HG03039 (cell line): ENCODE results near the gene SREBF2.

Experiments used
- ATAC-seq: cut with Tn5 transposase; IDR thresholded peaks from one replicate; pipeline ENCODE4 v1.9.1; 2021; ENCODE audit warnings: mild to moderate bottlenecking, moderate library complexity; ENCODE audit not compliant: unreplicated experiment

SREBF2 gene

DNA sequence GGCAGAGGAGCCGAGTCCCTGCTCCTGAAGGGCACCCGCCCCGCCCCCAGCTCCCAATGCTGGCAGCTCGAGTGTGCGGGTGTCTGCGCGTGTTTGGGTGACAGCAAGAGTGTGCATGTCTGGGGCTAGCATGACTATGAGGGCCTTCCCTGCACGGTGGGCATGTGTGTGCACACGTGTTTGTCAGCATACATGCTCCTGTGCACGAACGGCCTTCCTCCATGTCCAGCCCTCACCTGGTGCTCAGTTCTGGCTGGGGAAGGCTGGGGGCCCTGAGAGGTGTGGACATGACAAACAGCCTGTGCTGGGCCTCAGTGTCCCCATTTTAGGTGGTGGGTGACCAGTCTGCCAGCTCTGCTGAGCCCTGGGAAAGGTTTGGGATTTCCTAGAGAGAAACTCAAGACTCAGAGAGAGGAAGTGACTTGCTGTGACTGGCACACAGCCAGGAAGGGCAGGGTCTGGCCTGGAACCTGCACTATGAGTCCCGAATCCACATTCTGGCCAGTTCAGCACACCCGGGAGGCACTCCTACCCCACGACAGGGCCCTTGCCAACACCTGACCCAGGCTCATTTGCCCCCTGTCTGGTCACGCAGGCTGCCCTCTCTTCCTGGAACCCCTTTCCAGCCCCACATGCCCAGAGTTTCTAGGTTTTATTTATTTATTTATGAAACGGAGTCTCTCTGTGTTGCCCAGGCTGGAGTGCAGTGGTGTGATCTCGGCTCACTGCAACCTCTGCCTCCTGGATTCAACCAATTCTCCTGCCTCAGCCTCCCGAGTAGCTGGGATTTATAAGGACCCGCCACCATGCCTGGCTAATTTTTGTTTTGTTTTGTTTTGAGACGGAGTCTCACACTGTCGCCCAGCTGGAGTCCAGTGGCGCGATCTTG lies 85.2 kb downstream of the SREBF2 start:
- ATAC-seq: no peak

DNA sequence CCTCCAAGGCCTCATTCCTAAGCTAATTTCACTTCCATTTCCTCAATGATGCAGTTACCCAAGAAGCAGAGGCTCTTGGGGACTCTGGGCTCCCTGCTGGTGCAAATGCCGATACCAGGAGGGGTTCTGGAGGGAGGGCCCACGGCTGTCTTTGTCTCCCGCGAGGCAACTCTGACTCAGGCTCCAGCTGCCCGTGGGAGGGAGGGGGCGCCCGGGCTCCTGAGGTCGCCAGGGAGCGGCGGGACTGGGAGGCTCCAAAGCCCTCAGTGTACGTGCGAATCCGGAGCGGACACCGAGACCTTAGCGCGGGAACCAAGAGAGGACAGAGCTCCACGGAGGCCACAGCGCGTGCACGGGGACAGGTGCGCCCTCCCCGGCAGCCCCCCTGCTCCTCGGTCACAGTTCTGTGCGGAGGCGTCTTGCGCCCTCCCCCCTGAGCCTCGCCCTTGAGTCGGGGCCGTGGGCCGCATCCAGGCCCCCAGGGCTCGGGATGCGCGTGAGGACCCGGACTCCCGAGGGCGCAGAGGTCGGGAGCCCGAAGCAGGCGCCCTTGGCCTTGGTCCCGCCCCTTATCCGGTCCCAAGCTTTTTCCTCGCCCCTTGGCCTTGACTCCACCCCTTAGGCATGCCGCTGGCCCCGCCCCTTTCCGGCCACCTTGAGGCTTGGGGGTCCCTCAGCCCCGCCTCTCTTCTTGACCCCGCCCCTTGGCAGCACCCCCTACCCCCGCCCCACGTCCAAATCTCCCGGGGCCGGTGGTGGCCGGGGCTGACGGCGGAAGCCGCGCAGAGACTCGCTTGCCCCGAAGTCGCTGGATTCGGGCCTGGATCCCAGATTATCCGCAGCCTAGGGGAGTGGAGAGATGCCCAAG lies 86.7 kb downstream of the SREBF2 start:
- peak; percentile 39 for ATAC-seq

DNA sequence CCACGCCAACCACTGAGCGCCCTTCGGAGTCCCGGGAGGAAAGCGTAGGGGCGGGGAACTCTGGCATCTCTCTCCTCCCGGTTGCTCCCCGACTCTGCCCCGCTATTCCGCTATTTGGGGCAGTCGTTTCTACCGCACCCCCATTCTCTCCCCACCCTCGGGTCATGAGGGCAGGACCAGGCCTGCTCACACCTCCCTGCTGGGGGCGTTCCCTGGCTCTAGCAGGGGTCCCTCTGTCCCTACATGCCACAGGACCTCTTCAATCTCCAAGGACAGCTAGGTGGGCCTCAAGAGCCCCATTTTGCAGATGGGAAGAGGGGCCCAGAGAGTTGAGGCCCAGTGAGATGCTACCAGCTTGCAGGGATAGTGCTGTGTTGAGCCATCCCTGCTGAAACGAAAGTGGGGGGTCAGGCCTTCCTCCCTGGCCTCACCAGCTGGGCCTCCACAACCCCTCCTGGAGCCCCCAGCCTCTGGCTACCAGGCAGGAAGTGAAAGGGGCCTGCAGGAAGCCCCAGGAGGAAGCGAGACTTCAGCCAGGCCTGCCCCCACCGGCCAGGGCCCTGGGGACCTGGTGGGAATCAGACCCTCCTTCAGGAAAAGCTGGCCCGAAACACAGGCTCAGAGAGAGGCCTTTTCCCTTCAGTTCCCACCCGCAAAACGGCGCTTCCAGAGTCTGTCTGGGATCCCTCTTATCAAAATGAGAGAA lies 87.5 kb downstream of the SREBF2 start:
- peak; percentile 6 for ATAC-seq

DNA sequence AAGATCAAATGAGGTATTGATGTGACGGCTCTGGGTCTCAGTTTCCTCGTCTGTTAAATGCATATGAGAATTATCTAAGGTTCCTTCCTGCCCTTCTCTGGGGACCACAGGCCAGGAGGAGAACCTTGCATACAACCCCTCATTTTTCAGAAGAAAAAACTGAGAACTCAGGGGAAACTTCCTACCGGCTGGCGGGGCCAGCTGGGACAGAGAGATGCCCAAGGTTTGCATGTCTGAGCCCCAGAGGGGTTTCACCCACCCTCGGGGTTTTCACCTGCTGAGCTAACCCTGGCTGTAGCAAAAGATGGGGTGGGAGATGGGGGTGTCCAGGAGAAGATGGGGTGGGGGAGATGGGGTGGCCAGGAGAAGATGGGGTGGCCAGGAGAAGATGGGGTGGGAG lies 89.4 kb downstream of the SREBF2 start:
- no peak for ATAC-seq

DNA sequence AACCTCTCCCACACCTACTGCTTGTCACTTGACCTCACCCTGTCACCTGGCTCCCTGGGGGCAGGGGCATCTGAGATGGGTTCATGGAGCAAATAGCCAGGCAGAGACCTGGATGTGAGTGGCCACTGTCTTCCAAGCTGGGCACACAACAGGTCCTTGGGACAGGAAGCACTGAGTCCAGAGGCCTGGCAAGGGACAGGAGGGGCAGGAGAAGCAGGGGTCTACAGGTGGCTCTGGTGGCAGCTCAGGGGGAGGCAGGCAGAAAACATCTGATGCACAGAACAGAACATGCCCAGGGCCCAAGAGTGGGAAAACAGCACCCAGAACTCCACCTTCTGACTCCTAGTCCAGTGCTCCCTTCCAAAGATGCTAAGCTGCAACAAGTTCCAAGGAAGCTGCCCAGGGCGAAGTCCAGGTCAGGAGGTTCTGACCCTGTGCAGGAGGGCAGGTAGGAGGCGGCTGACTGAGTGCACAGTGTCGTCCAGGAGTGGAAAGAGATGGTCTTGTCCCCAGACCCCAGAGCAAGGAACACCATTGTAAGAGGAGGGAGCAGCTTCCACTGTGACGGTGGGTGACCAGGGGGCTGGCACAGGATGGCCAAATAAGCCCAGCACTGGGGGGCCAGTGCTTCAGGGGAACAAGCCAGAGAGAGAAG lies 90.2 kb downstream of the SREBF2 start:
- ATAC-seq: no peak

DNA sequence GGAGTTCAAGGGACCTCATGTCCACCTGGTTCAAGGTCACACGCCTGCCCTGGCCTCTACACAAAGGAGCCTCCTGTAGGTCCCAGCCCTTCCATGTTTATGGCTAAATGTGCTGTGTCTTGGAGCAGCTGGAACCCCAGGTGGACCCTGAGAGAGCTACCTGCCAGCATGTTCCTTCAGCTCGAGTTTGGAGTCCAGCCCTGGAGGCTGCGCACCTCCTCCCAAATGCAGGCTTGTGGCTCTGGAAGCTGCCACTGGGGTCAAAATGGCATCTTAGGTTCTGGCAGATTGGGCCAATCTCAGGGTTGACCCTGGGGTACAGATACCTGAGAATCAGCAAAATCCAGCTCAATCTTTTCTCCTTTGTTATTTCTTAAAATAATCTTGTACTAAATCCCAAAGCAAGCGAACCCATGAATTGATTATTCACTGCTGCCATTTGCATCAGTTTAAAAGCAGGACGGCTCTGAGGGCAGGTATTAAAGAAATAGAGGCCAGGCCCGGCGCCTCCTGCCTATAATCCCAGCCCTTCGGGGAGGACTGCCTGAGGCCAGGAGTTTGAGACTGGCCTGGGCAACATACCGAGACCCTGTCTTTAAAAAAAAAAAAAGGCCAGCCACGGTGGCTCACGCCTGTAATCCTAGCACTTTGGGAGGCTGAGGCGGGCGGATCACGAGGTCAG lies 90.8 kb downstream of the SREBF2 start:
- no peak for ATAC-seq

DNA sequence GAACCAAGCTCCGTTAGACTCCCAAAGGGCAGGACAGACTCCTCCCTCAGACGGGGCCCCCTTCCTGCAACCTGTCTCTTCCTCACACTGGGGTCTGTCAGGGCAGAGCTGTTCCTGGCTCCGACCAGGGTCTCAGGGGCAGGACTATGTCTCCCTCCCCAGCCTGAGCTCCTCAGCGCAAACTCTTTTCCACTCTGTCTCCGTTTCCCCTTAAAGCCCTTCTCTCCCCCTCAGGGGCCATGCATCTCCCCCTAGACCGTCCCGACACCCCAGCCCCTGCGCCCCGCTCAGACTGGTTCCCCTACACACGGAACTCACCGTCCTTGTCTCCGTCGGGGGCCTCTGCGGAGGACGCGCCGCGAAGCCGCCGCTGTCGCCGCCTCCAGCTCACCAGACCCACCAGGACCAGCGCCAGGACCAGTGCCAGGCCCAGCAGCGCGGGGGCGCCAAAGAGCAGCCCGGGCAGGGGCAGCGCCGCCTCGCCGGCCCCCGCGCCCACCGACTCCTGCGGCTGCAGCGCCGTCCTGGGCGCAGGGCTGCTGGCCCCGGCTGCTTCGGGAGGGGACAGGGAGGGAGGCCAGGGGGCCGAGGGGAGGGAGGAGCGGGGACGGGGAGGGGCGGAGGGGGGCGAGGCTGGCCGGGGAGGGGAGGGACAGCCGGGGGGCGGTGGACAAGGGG lies 93.0 kb downstream of the SREBF2 start:
- peak; percentile 30 for ATAC-seq

DNA sequence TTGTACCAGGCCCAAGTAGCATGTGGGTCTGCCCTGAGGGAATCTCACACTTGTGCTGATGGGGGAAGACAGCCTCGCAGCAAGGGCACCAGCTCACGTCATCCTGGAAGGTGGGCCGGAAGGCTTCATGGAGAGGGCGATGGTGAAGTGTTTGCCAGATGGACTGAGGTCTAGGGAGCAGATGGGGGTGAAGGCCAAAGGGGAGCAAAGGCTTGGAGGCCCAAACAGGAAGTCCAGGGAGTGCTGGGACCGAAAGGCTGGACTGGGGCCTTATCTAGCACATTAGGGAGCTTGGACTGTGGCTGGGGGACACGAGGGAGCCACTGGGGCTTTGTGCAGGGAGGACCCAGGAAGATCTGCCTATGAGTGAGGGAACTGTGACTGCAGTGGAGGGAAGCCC lies 94.9 kb downstream of the SREBF2 start:
- no peak for ATAC-seq

DNA sequence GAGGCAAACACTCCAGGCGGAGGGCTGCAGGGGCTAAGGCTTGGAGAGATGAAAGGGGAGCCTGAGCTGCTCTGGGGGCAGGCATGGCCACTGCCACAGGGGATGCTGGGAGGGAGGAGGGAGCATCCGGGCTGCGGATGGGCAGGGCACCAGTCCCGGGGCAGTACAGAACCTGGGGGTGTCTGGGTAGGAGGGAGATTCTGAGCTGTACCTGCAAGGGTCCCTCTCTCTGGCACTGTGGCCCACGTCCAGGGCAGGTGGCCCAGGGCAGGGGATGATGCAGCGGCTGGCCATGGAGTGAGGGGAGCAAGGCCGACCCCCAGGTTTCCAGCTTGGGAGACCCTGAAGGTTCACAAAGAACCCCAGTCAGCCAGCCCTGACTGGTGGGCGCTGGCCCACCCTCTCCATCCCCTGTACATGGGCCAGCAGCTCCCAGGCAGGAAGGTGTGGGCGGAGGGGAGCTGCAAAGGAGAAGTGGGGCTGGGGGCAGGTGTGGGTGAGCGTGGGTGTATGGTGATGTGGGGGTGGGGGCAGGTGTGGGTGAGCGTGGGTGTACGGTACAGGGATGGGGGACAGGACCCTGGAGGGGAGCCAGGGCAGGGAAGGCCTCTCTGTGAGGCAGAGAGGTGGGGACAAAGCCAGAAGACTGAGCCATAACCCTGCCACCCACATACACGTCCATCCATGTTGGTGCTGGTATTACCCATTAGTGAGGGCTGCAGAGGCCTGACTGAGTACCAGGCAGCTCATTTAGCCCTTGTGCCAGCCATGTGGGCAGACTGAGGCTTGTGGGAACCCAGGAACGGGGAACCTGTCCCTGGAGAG lies 95.9 kb downstream of the SREBF2 start:
- no peak for ATAC-seq

DNA sequence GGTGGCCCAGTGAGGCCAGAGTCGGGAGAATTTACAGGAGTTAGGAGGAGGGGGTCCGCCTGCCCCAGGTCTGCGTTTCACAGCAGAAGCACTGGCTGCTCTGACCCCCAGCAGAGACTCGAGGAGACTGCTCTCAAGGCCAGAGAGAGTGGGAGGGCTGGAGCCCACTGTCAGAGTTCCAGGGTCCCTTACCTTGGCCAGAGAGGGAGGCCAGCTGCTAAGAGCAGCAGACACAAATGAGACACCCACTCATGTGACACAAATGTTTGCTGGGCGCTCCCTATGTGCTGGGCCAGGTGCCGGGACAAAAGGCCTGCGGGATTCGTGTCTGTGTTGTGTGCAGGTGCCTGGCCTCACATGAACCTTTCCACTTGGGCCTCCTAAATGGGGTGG lies 96.5 kb downstream of the SREBF2 start:
- ATAC-seq: no peak

DNA sequence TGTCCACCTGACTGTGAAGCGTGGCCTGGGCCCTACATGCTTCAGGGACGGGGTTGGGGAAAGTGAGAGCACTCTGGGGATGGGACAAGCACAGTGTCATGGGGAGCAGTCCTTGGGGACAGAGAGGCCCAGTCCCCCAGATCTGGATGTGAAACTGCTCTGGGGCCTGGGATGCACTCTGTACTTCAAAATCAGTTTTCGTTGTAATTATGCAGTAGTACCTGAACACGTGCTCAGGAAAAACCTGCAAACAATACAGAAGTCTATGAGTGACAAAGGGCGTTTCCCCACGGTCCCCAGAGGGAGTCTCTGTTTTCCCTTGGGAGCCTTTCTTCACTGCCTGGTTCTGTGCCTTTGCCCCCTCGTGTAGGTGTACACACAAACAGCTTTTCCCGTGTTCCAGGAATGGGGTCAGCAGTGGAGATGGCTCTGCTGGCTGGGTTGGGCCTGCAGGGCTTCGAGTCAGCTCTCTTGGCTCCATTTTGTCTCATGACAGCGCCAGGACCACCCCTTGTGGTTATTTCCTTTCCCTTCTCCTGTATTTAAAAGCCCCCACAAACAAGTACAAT lies 98.9 kb downstream of the SREBF2 start:
- no peak for ATAC-seq

DNA sequence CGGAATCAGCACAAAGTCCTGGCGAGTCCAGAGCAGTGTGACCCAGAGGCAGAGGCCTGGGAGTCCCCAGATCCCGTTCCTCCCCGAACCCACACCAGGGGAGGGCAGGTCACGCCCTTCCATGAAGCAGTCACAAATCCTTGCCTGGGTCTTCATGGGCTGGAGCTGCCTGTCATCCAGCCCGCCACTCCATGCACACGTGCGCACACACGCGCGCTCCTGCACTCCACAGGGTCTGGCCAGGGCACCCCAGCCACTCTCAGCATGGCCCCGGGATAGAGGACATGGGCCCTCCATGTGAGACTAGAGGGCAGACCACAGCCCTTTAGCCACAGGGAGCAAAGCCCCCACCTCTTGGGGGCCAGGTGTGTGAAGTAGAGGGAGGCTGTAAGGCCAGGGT lies 99.4 kb downstream of the SREBF2 start:
- no peak for ATAC-seq

DNA sequence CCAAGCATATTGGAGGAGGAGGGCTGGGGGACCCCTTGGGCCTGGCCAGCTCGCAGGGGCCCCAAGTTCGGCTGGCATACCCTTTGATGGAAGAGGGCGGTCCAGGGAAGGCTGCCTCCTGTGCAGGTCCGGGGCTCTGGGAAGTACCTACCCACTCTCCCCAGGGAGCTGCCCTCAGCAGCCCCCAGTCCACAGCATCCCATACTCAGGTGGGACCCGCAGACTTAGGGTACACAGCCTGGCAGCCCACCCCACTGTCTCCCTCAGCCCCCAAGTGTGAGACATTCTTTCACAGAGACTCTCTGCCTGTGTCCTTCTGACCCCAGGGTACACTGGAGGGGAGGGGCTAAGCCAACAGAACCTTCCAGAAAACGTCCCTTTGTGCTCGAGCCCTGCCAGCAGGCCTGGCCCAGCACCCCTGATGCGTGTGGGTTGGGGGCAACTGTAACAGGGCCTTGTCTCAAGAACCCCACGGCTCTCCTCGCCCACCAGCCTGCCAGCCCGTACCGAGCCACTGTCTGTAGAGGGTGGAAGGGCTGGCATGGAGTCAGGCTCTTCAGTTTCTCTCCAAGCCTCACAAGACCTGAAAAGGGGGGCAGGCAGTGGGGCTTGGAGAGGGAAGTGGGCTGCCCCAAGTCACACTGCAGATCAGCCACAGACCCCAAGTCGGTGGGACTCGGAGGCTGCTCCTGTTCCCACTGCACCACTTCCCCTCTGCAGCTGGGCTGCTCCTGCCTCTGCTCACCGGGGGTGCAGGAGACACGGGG lies 100.7 kb downstream of the SREBF2 start:
- ATAC-seq: no peak

DNA sequence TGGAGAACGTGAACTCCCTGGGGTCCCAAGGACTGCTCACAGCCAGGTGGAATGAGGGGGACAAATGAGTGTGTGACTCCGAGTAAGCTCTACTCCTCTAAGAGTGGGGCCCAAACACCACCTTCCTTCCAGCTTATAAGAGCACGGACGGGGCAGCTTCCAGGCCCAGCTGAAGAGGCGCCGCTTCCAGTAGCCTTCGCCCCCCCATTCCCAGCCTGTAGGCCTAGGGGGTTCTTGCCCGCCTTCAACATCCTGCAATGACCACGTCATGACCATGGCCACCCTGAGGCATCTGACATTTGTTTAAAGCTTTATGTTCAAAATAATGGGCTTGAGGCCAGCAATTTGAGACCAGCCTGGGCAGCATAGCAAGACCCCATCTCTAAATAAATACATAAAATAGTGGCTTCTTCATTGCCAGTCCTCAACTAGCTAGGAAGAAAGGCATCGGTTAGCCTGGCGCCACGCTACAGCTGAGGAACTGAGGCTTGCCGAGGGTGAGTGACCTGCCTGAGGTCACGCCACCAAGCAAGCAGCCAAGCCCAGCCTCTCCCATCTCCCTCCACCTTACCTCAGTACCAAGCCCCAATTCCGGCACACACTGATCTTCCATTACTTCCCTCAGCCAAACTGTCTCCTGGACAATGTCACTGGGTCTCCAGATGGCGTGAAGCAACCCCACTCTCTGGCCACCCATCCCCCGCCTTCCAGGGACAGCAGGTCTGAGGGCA lies 101.5 kb downstream of the SREBF2 start:
- no peak for ATAC-seq

DNA sequence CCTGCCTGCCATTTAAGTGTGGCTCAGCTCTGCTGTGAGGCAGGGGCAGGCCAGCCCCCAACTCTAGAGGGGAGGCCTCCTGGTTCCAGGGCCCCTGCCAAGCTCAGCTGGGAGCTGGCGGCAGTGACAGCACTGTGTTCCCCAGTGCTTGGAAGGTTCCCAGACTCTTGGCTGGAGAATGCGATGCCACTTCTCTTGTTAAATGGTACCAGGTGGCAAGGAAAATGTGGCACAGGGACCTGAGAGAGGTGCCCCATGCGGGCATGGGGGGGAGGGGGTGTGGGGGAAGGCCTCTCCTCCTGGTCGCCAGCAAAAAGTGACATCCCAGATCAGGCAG lies 102.1 kb downstream of the SREBF2 start:
- ATAC-seq: no peak

DNA sequence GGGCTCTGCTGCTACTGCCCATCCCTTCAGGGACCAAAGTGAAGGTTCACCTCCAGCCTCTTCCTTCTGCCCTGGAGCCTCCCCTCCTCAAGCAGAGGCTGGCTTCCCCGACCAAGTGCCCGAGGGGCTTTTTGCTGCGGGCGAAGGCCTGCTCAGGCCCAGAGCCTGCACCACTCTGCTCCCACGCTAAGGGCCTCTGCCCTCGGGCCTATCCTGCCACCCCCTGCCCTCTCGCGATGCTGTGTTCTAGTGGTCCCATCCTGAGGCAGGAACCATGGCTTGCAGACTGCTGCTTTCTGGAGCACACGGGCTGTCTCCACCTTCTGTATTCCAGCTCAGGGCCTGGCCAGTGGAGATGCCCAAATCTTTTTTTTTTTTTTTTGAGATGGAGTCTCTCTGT lies 102.6 kb downstream of the SREBF2 start:
- ATAC-seq: no peak

DNA sequence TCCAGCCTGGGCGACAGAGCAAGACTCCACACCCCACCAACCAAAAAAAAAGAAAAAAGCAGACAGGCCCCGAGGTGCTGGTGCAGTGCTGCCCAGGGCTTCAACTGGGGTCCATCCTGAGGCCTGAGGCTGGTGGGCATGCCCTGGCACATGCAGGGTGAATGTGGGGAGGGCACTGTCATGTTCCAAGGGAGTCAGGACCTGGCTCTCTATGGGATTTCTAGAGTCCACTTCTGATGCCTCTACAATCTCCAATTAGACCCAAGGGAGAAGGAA lies 103.9 kb downstream of the SREBF2 start:
- ATAC-seq: no peak
